ENCODE data around the gene GSPT1.
"Not testable (repeated sequence)": the region's sequence is repeated elsewhere in the genome, so short reads cannot be mapped to it uniquely, and the experiment has no call there.

The GSPT1 gene

DNA sequence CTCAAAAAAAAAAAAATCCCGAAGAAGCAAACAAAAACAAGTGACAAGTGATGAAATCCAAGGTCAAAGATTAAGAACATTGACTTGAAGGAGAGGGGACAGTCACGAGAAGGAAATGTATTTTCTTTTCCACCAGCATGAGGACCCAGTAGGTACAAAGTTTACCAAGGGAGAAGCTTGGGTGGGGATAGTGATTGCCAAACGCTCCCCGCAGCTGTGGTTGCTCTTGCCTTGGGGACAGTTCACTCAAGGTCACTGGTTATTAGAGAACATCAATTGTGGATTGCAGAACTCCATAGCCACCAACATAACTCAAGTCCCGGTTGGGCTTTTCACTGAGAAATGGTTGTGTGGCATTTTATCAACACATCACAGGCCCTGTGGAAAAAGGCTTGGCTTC lies 91.4 kb downstream of the GSPT1 start:
- H3K4me1 ChIP-seq (ENCODE audit: low read length), result no peaks in the 10 kb centered on the region
- no peak overlapping the region for H3K4me3 ChIP-seq (ENCODE audit: low read length)
- no peak for DNase-seq
- no peaks in the 10 kb centered on the region for H3K9me3 ChIP-seq (replicated peaks; ENCODE audit: insufficient read depth, low read length)
- H3K36me3 ChIP-seq (replicated peaks; ENCODE audit: insufficient read depth, low read length), result no peaks in the 10 kb centered on the region
- H4K20me1 ChIP-seq (ENCODE audit: insufficient read depth, low read length), result no peaks in the 10 kb centered on the region
- H3K9ac ChIP-seq (ENCODE audit: low read length), result no peak overlapping the region
- H3K79me2 ChIP-seq (ENCODE audit: low read length), result no peaks in the 10 kb centered on the region
- TF ChIP-seq EZH2 (optimal IDR thresholded peaks at IDR 0.05; ENCODE audit: low read depth, low read length) (no peak), EZH2phosphoT487 (IDR thresholded peaks at IDR 0.05; ENCODE audit: low read length) (no peak)
- TF ChIP-seq, protein P1, sequence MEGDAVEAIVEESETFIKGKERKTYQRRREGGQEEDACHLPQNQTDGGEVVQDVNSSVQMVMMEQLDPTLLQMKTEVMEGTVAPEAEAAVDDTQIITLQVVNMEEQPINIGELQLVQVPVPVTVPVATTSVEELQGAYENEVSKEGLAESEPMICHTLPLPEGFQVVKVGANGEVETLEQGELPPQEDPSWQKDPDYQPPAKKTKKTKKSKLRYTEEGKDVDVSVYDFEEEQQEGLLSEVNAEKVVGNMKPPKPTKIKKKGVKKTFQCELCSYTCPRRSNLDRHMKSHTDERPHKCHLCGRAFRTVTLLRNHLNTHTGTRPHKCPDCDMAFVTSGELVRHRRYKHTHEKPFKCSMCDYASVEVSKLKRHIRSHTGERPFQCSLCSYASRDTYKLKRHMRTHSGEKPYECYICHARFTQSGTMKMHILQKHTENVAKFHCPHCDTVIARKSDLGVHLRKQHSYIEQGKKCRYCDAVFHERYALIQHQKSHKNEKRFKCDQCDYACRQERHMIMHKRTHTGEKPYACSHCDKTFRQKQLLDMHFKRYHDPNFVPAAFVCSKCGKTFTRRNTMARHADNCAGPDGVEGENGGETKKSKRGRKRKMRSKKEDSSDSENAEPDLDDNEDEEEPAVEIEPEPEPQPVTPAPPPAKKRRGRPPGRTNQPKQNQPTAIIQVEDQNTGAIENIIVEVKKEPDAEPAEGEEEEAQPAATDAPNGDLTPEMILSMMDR (IDR thresholded peaks at IDR 0.05; ENCODE audit: low read length), result no peak
- H2AFZ ChIP-seq (ENCODE audit: low read length), result no peak overlapping the region
- no peaks in the 10 kb centered on the region for H3K27me3 ChIP-seq (replicated peaks; ENCODE audit: insufficient read depth, low read length)
- no peak overlapping the region for H3K27ac ChIP-seq (ENCODE audit: low read length)
- no peak overlapping the region for H3K4me2 ChIP-seq (ENCODE audit: low read depth, low read length)
- H3F3A ChIP-seq (ENCODE audit: insufficient read depth, low read length), result no peaks in the 10 kb centered on the region
- H3K9me2 ChIP-seq (replicated peaks; ENCODE audit: insufficient read depth, low read length), result no peaks in the 10 kb centered on the region

DNA sequence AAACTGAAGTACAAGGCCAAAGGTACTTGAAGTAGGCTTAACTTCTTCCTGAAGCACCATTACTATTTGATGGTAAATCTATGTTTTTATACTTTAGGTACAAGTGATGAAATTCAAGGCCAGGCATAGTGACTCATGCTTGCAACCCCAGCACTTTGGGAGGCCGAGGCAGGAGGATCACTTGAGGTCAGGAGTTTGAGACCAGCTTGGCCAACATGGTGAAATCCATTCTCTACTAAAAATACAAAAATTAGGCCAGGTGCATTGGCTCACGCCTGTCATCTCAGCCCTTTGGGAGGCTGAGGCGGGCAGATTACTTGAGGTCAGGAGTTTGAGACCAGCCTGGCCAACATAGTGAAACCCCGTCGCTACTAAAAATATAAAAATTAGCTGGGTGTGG lies 92.1 kb downstream of the GSPT1 start:
- not testable (repeated sequence) for H3K36me3 ChIP-seq (replicated peaks; ENCODE audit: insufficient read depth, low read length); H3K27ac ChIP-seq (ENCODE audit: low read length); H3K9me3 ChIP-seq (replicated peaks; ENCODE audit: insufficient read depth, low read length); H3K4me2 ChIP-seq (ENCODE audit: low read depth, low read length); H4K20me1 ChIP-seq (ENCODE audit: insufficient read depth, low read length); H3K4me3 ChIP-seq (ENCODE audit: low read length); H3K27me3 ChIP-seq (replicated peaks; ENCODE audit: insufficient read depth, low read length); H3K9me2 ChIP-seq (replicated peaks; ENCODE audit: insufficient read depth, low read length); H2AFZ ChIP-seq (ENCODE audit: low read length); H3K9ac ChIP-seq (ENCODE audit: low read length); H3K4me1 ChIP-seq (ENCODE audit: low read length); DNase-seq; H3K79me2 ChIP-seq (ENCODE audit: low read length); H3F3A ChIP-seq (ENCODE audit: insufficient read depth, low read length)

DNA sequence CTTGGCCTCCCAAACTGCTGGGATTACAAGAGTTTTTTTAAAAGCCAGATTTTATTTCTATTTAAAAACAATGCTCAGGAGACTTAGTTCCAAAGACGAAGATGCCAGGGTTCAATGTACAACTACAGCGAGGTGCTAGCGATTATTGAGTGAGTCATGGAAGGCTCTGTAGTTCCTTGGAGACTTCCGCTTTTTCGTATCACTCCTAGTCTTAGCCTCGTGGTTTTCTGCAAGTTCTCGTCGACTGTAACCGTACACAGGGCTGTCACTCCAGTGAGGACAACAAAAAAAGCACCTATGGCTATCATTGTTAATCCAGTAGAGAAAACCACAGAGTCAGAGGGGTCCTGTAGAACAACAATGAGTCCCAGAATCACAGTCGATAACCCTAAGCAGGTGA lies 96.0 kb downstream of the GSPT1 start:
- Histone ChIP-seq H3K9me2 (replicated peaks; ENCODE audit: insufficient read depth, low read length) (no peaks in the 10 kb centered on the region), H3K36me3 (replicated peaks; ENCODE audit: insufficient read depth, low read length) (no peaks in the 10 kb centered on the region), H4K20me1 (ENCODE audit: insufficient read depth, low read length) (no peaks in the 10 kb centered on the region), H3K27ac (ENCODE audit: low read length) (no peak overlapping the region), H2AFZ (ENCODE audit: low read length) (no peak overlapping the region), H3K9ac (ENCODE audit: low read length) (no peak overlapping the region), H3K4me1 (ENCODE audit: low read length) (no peaks in the 10 kb centered on the region), H3K27me3 (replicated peaks; ENCODE audit: insufficient read depth, low read length) (no peaks in the 10 kb centered on the region), H3K79me2 (ENCODE audit: low read length) (no peaks in the 10 kb centered on the region), H3F3A (ENCODE audit: insufficient read depth, low read length) (no peaks in the 10 kb centered on the region), H3K4me3 (ENCODE audit: low read length) (no peak overlapping the region), H3K4me2 (ENCODE audit: low read depth, low read length) (no peak overlapping the region), H3K9me3 (replicated peaks; ENCODE audit: insufficient read depth, low read length) (no peaks in the 10 kb centered on the region)
- no peak for DNase-seq
- TF ChIP-seq EZH2 (optimal IDR thresholded peaks at IDR 0.05; ENCODE audit: low read depth, low read length) (no peak), EZH2phosphoT487 (IDR thresholded peaks at IDR 0.05; ENCODE audit: low read length) (no peak)
- TF ChIP-seq, protein P1 (IDR thresholded peaks at IDR 0.05; ENCODE audit: low read length), result no peak

DNA sequence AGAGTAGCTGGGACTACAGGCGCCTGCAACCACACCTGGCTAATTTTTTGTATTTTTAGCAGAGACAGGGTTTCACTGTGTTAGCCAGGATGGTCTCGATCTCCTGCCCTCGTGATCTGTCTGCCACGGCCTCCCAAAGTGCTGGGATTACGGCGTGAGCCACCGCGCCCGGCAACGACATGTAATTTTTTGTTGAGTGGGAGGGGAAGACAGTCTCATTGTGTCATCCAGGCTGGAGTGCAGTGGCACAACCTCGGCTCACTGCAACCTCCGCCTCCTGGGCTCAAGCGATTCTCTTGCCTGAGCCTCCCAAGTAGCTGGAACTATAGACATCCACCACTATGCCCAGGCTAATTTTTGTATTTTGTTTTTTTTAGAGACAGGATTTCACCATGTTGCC lies 96.8 kb downstream of the GSPT1 start:
- H4K20me1 ChIP-seq (ENCODE audit: insufficient read depth, low read length); H3K4me3 ChIP-seq (ENCODE audit: low read length); H3F3A ChIP-seq (ENCODE audit: insufficient read depth, low read length); H2AFZ ChIP-seq (ENCODE audit: low read length); H3K36me3 ChIP-seq (replicated peaks; ENCODE audit: insufficient read depth, low read length); H3K27me3 ChIP-seq (replicated peaks; ENCODE audit: insufficient read depth, low read length); H3K9ac ChIP-seq (ENCODE audit: low read length); H3K4me1 ChIP-seq (ENCODE audit: low read length); H3K79me2 ChIP-seq (ENCODE audit: low read length); H3K27ac ChIP-seq (ENCODE audit: low read length); H3K9me2 ChIP-seq (replicated peaks; ENCODE audit: insufficient read depth, low read length); H3K4me2 ChIP-seq (ENCODE audit: low read depth, low read length); H3K9me3 ChIP-seq (replicated peaks; ENCODE audit: insufficient read depth, low read length); DNase-seq: not testable (repeated sequence)
